ENCODE measurements around the gene ARFGAP1. TPM values are rescaled to one million over a fixed set of nuclear protein-coding genes. Genes with fewer than 3 reads are reported as not detected.

ARFGAP1 gene
- total and polyA plus RNA-seq, 2 of the 8 experiments (the other 6 are each of a cell fraction or from before 2014, with no cell fraction given) = 93.7 to 100 TPM

GRCh38 chr20:63306673-63307537 is 34.3 kb downstream of the ARFGAP1 start:
- no peak for FAIRE-seq
- Histone ChIP-seq H2AK5ac (ENCODE audit: low read depth, low read length) (no peak overlapping the region), H3K9ac (replicated peaks in 1 of 4; ENCODE audit: extremely low read depth in 1 of 4, low read depth in 3 of 4, low read length in 3 of 4) (no peak overlapping the region), H2BK5ac (ENCODE audit: low read depth, low read length) (no peak overlapping the region), H3K79me1 (ENCODE audit: low read depth, low read length) (no peaks in the 10 kb centered on the region), H2BK20ac (ENCODE audit: low read length) (no peak overlapping the region), H3K36me3 (ENCODE audit: control insufficient read depth in 2 of 4, insufficient read depth in 4 of 4, low read length in 3 of 4) (no peaks in the 10 kb centered on the region; a peak in 1 of 8 replicates), H2BK12ac (ENCODE audit: low read depth, low read length) (no peak overlapping the region), H3K4ac (replicated peaks; ENCODE audit: insufficient read length, low read depth, low read length) (no peak overlapping the region), H3K4me2 (ENCODE audit: insufficient read depth in 1 of 2, low read depth in 2 of 2, low read length in 2 of 2) (no peak overlapping the region), H3K4me1 (replicated peaks in 1 of 4; ENCODE audit: control insufficient read depth in 3 of 4, insufficient read depth in 4 of 4, low read length in 3 of 4) (no peaks in the 10 kb centered on the region; a peak in 2 of 7 replicates), H4K20me1 (replicated peaks in 1 of 2; ENCODE audit: control insufficient read depth in 1 of 2, insufficient read depth in 2 of 2, low read length in 2 of 2) (no peaks in the 10 kb centered on the region), H3K27ac (ENCODE audit: low read depth, low read length) (no peak overlapping the region), H3K56ac (replicated peaks; ENCODE audit: insufficient read length, low read depth, low read length) (no peak overlapping the region), H3K23ac (ENCODE audit: insufficient read length) (no peak overlapping the region), H4K5ac (ENCODE audit: insufficient read length, low read depth, low read length) (no peak overlapping the region), H4K8ac (ENCODE audit: extremely low read depth, insufficient read depth, low read length) (peak overlapping the region; percentile 51; the same call in 1 of the 2 replicates), H3K14ac (ENCODE audit: insufficient read length) (no peak overlapping the region), H3K18ac (ENCODE audit: extremely low read depth, low read length) (no peak overlapping the region), H2BK120ac (replicated peaks; ENCODE audit: low read depth, low read length) (no peak overlapping the region), H3K23me2 (ENCODE audit: low read depth, low read length) (no peaks in the 10 kb centered on the region), H3K79me2 (ENCODE audit: control insufficient read depth in 1 of 2, insufficient read depth in 2 of 2, low read length in 2 of 2) (no peaks in the 10 kb centered on the region), H3K4me3 (ENCODE audit: extremely low read depth in 1 of 4, insufficient read depth in 2 of 4, low read depth in 3 of 4, low read length in 4 of 4) (no peak overlapping the region), H3K27me3 (replicated peaks in 1 of 4; ENCODE audit: control insufficient read depth in 3 of 4, extremely low read depth in 1 of 4, insufficient read depth in 3 of 4, low read length in 3 of 4) (no peaks in the 10 kb centered on the region), H2BK15ac (ENCODE audit: low read length) (no peak overlapping the region), H4K91ac (replicated peaks; ENCODE audit: insufficient read length, low read length) (no peak overlapping the region), H3K9me3 (ENCODE audit: insufficient read depth in 2 of 2, low read depth in 1 of 2, low read length in 1 of 2) (no peaks in the 10 kb centered on the region), H2AFZ (ENCODE audit: low read length) (no peak overlapping the region)
- CTCF ChIA-PET (ENCODE audit: partially characterized antibody) = interaction anchor here (0.6 to 6.5 kb wide), 5 partner anchors 13 to 74 kb away, joined by 3 to 230 read pairs (median 21); partner anchors contain the start of gene COL20A1
- no peak for DNase-seq (ENCODE audit: low read depth in 1 of 2, low spot score in 2 of 2)
- WGBS, 2 experiments (ENCODE audit: extremely low coverage in 1 of 2, insufficient coverage in 1 of 2, insufficient read length in 1 of 2, insufficient replicate concordance in 2 of 2, low coverage in 1 of 2, low lambda C conversion rate in 2 of 2, missing lambda C conversion rate in 1 of 2) = 93% methylated on average over 22 of the region's 35 CpGs; no CpG with 5 or more reads in 1 of the 2 experiments
- TF ChIP-seq CREB1 (IDR thresholded peaks at IDR 0.05) (no peak), JUND (IDR thresholded peaks at IDR 0.05; ENCODE audit: low read length) (no peak)
- TF ChIP-seq, protein P1, sequence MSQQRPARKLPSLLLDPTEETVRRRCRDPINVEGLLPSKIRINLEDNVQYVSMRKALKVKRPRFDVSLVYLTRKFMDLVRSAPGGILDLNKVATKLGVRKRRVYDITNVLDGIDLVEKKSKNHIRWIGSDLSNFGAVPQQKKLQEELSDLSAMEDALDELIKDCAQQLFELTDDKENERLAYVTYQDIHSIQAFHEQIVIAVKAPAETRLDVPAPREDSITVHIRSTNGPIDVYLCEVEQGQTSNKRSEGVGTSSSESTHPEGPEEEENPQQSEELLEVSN (IDR thresholded peaks at IDR 0.05) = no peak
- POLR2A ChIA-PET (ENCODE audit: partially characterized antibody) = no interaction called here
